IMR-90 (cell line): ENCODE data around the gene DYNC2H1.

Source experiments
- BHLHE40 ChIP-seq: fragments of 150-350 bp; IDR thresholded peaks from 2 replicates; pipeline ENCODE4 v1.6.1; 2016; ENCODE audit warnings: mild to moderate bottlenecking, low read depth, low read length
- CEBPB ChIP-seq: IDR thresholded peaks from 2 replicates; pipeline ENCODE4 v1.6.1; 2012; ENCODE audit warnings: low read depth, low read length, improper control_type of control experiment
- CHD1 ChIP-seq: IDR thresholded peaks from 2 replicates; pipeline ENCODE4 v1.6.1; 2012; ENCODE audit warnings: low read depth, low read length, improper control_type of control experiment
- CTCF ChIP-seq: conservative IDR thresholded peaks from 2 replicates; pipeline ENCODE4 v1.5.1; 2012; ENCODE audit warnings: mild to moderate bottlenecking, low read depth, low read length, improper control_type of control experiment
- MAZ ChIP-seq: IDR thresholded peaks from 2 replicates; pipeline ENCODE4 v1.6.1; 2012; ENCODE audit warnings: low read depth, mild to moderate bottlenecking, low read length, improper control_type of control experiment, moderate library complexity, borderline replicate concordance
- POLR2A ChIP-seq: IDR thresholded peaks from 2 replicates; pipeline ENCODE4 v1.6.1; 2012; ENCODE audit warnings: mild to moderate bottlenecking, low read depth, low read length
- RAD21 ChIP-seq: IDR thresholded peaks from 2 replicates; pipeline ENCODE4 v1.6.1; 2012; ENCODE audit warnings: low read length, improper control_type of control experiment
- SMC3 ChIP-seq: fragments of 150-350 bp; IDR thresholded peaks from 2 replicates; pipeline ENCODE4 v1.6.1; 2016; ENCODE audit warnings: low read depth, mild to moderate bottlenecking, antibody characterized with exemption, low read length, moderate library complexity

GRCh38 chr11:103396237-103396636 is 287.0 kb downstream of the DYNC2H1 start:
- no peak for TF ChIP-seq CTCF
- no peak for TF ChIP-seq CHD1
- no peak for TF ChIP-seq POLR2A
- no peak for TF ChIP-seq SMC3
- TF ChIP-seq CEBPB, result peak; percentile 88
- no peak for TF ChIP-seq RAD21
- TF ChIP-seq BHLHE40, result no peak
- no peak for TF ChIP-seq MAZ
